H9 (cell line): ENCODE measurements around the gene WDR64. TPM values are rescaled to one million over a fixed set of nuclear protein-coding genes. Genes with fewer than 3 reads are reported as not detected.

ENCODE experiments used
- DNase-seq: peaks from one replicate; pipeline ENCODE4 v3.0.0-alpha.2; 2017
- H2AFZ ChIP-seq: one replicate; pipeline ENCODE4 v1.6.1; 2013; ENCODE audit warnings: mild to moderate bottlenecking, low read length, control low read depth, moderate library complexity
- H2AK5ac ChIP-seq: 2 replicates; pipeline ENCODE4 v1.6.1; 2013; ENCODE audit warnings: low read length, control low read depth, mixed read lengths; ENCODE audit not compliant: insufficient read length
- H2BK120ac ChIP-seq: one replicate; pipeline ENCODE4 v1.6.1; 2013; ENCODE audit warnings: low read depth, mild to moderate bottlenecking, low read length, control low read depth, inconsistent platforms; ENCODE audit not compliant: poor library complexity, severe bottlenecking
- H2BK12ac ChIP-seq: 2 replicates; pipeline ENCODE4 v1.6.1; 2013; ENCODE audit warnings: low read length, control low read depth, mixed read lengths, low read depth; ENCODE audit not compliant: insufficient read length
- H2BK15ac ChIP-seq: 2 replicates; pipeline ENCODE4 v1.6.1; 2013; ENCODE audit warnings: low read depth, low read length, control low read depth
- H2BK20ac ChIP-seq: one replicate; pipeline ENCODE4 v1.6.1; 2013; ENCODE audit warnings: low read depth, mild to moderate bottlenecking, low read length, control low read depth, inconsistent platforms; ENCODE audit not compliant: poor library complexity, severe bottlenecking
- H2BK5ac ChIP-seq: 2 replicates; pipeline ENCODE4 v1.6.1; 2013; ENCODE audit warnings: low read length, control low read depth, mixed read lengths; ENCODE audit not compliant: insufficient read length
- H3K14ac ChIP-seq: 2 replicates; pipeline ENCODE4 v1.6.1; 2013; ENCODE audit warnings: low read length, control low read depth; ENCODE audit not compliant: insufficient read depth
- H3K18ac ChIP-seq: 2 replicates; pipeline ENCODE4 v1.6.1; 2013; ENCODE audit warnings: low read depth, mild to moderate bottlenecking, mixed read lengths, low read length, control low read depth; ENCODE audit not compliant: insufficient read length
- H3K23ac ChIP-seq: 2 replicates; pipeline ENCODE4 v1.6.1; 2013; ENCODE audit warnings: low read length, control low read depth, mixed read lengths, low read depth; ENCODE audit not compliant: insufficient read length
- H3K23me2 ChIP-seq: 2 replicates; pipeline ENCODE4 v1.6.1; 2013; ENCODE audit warnings: low read depth, mild to moderate bottlenecking, mixed read lengths, low read length, control low read depth; ENCODE audit not compliant: insufficient read length, poor library complexity, severe bottlenecking
- H3K27ac ChIP-seq: 2 replicates; pipeline ENCODE4 v1.5.1; 2013; ENCODE audit warnings: low read length, control low read depth, mixed read lengths, low read depth; ENCODE audit not compliant: insufficient read length
- H3K27me3 ChIP-seq: 2 replicates; pipeline ENCODE4 v1.6.1; 2013; ENCODE audit warnings: low read length, control low read depth, inconsistent platforms; ENCODE audit not compliant: insufficient read depth
- H3K4ac ChIP-seq: 2 replicates; pipeline ENCODE4 v1.6.1; 2013; ENCODE audit warnings: low read depth, mild to moderate bottlenecking, control low read depth, inconsistent platforms, low read length, moderate library complexity
- H3K4me1 ChIP-seq: 2 replicates; pipeline ENCODE4 v1.6.1; 2013; ENCODE audit warnings: low read length, control low read depth, inconsistent platforms; ENCODE audit not compliant: insufficient read depth
- H3K4me2 ChIP-seq: 2 replicates; pipeline ENCODE4 v1.6.1; 2013; ENCODE audit warnings: low read length, control low read depth, mixed read lengths; ENCODE audit not compliant: insufficient read length, insufficient read depth
- H3K56ac ChIP-seq: 2 replicates; pipeline ENCODE4 v1.6.1; 2013; ENCODE audit warnings: low read depth, mild to moderate bottlenecking, mixed read lengths, low read length, control low read depth; ENCODE audit not compliant: insufficient read length
- H3K79me1 ChIP-seq: 2 replicates; pipeline ENCODE4 v1.6.1; 2013; ENCODE audit warnings: low read depth, mild to moderate bottlenecking, moderate library complexity, low read length, control low read depth, inconsistent platforms; ENCODE audit not compliant: insufficient read depth, poor library complexity, severe bottlenecking
- H3K79me2 ChIP-seq: 2 replicates; pipeline ENCODE4 v1.6.1; 2013; ENCODE audit warnings: low read length, control low read depth, inconsistent platforms; ENCODE audit not compliant: insufficient read depth
- H3K9ac ChIP-seq: 2 replicates; pipeline ENCODE4 v1.6.1; 2013; ENCODE audit warnings: low read length, control low read depth, mixed read lengths; ENCODE audit not compliant: insufficient read length; ENCODE audit errors: extremely low read depth
- H3K9me3 ChIP-seq: one replicate; pipeline ENCODE4 v1.6.1; 2013; ENCODE audit warnings: low read depth, low read length, inconsistent platforms; ENCODE audit not compliant: control insufficient read depth
- H3T11ph ChIP-seq: one replicate; pipeline ENCODE4 v1.6.1; 2013; ENCODE audit warnings: mild to moderate bottlenecking, low read length, control low read depth, inconsistent platforms
- H4K20me1 ChIP-seq: one replicate; pipeline ENCODE4 v1.6.1; 2013; ENCODE audit not compliant: control insufficient read depth, insufficient read length, insufficient read depth
- H4K5ac ChIP-seq: 2 replicates; pipeline ENCODE4 v1.6.1; 2013; ENCODE audit warnings: low read depth, mild to moderate bottlenecking, mixed read lengths, low read length, control low read depth; ENCODE audit not compliant: insufficient read length
- H4K8ac ChIP-seq: replicated peaks from 2 replicates; pipeline ENCODE4 v1.6.1; 2013; ENCODE audit warnings: low read length, control low read depth, mixed read lengths, low read depth; ENCODE audit not compliant: insufficient read length
- H4K91ac ChIP-seq: 2 replicates; pipeline ENCODE4 v1.6.1; 2013; ENCODE audit warnings: low read depth, mild to moderate bottlenecking, moderate library complexity, mixed read lengths, low read length, control low read depth; ENCODE audit not compliant: insufficient read length
- H3K27ac Mint-ChIP-seq, 3 experiments: 2 replicates in 2 of 3; 3 replicates in 1 of 3; pipeline ENCODE4 v1.8.0; 2020 to 2021; ENCODE audit warnings: mixed read lengths in 3 of 3, mild to moderate bottlenecking in 1 of 3, moderate library complexity in 1 of 3
- H3K27me3 Mint-ChIP-seq: 2 replicates; pipeline ENCODE4 v1.8.0; 2021; ENCODE audit warnings: low read depth, mild to moderate bottlenecking, moderate library complexity, mixed read lengths
- H3K36me3 Mint-ChIP-seq, 3 experiments: 2 replicates in 2 of 3; 3 replicates in 1 of 3; pipeline ENCODE4 v1.8.0; 2020 to 2021; ENCODE audit warnings: low read depth in 3 of 3, mixed read lengths in 3 of 3; ENCODE audit not compliant: insufficient read depth in 1 of 3
- H3K4me1 Mint-ChIP-seq, 2 experiments: 2 replicates each; pipeline ENCODE4 v1.8.0; 2020; ENCODE audit warnings: mixed read lengths in 2 of 2
- H3K4me3 Mint-ChIP-seq, 2 experiments: 2 replicates in 1 of 2; 3 replicates in 1 of 2; pipeline ENCODE4 v1.8.0; 2020 to 2021; ENCODE audit warnings: mild to moderate bottlenecking in 2 of 2, mixed read lengths in 2 of 2, moderate library complexity in 1 of 2
- H3K9me3 Mint-ChIP-seq, 2 experiments: 2 replicates in 1 of 2; 3 replicates in 1 of 2; pipeline ENCODE4 v1.8.0; 2020; ENCODE audit warnings: mild to moderate bottlenecking in 2 of 2, mixed read lengths in 2 of 2, moderate library complexity in 1 of 2
- WGBS: extraction: QIAGEN DNeasy Blood & Tissue Kit; methylation state at CpG from one replicate; pipeline ENCODE4 v1.1.7; 2013; ENCODE audit warnings: missing lambda C conversion rate, low lambda C conversion rate, mixed read lengths; ENCODE audit not compliant: insufficient read length; ENCODE audit errors: extremely low coverage; 5-methylcytosine and 5-hydroxymethylcytosine counted together
- total RNA-seq: library from RNA; stranded (reverse); gene quantifications from 2 replicates; pipeline ENCODE4 v1.2.1, GENCODE V29; 2021
- TF ChIP-seq, protein P1 (sequence below): fragments of 200-600 bp; sonication (generic); conservative IDR thresholded peaks from 3 replicates; pipeline ENCODE4 v1.8.0; 2021; ENCODE audit warnings: antibody characterized with exemption, mild to moderate bottlenecking

WDR64 gene
- total RNA-seq, 1 experiment from 2014 or later, result not detected

DNA sequence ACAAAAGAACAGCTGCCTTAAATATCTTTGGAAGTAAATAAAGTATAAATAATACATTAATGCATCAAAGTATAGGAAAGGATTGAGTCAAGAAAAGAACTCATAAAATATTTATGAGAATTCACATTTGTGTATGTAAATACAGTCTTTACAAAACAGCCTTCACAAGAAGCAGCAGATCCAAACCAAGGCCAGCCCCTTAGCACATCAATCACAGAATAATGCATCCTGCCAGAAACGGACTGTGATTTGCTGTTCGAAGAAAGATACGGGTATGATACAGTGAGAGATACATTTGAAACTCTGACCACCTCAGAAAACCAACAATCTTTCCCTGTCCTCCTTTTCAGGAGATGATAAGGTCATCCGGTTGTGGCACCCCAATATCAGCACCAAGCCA, 70.9 kb downstream of the WDR64 start:
- Mint-ChIP-seq H3K4me1 (no peaks in the 10 kb centered on the region), H3K9me3 (no peaks in the 10 kb centered on the region; a peak in 1 of 5 replicates), H3K4me3 (no peak overlapping the region), H3K36me3 (no peaks in the 10 kb centered on the region), H3K27ac (no peak overlapping the region), H3K27me3 (no peaks in the 10 kb centered on the region; the same call in 1 of the 2 replicates)
- H3K27me3 ChIP-seq, result no peaks in the 10 kb centered on the region
- no peaks in the 10 kb centered on the region for H3K23me2 ChIP-seq
- H2BK5ac ChIP-seq, result no peak overlapping the region
- no peak overlapping the region for H4K91ac ChIP-seq
- no peak overlapping the region for H2BK20ac ChIP-seq
- no peak overlapping the region for H2BK15ac ChIP-seq
- no peaks in the 10 kb centered on the region for H3K79me1 ChIP-seq
- no peak overlapping the region for H4K8ac ChIP-seq
- no peak overlapping the region for H2BK120ac ChIP-seq
- no CpG with 5 or more reads among the region's 4 CpGs for WGBS
- no peak overlapping the region for H2BK12ac ChIP-seq
- H3K9ac ChIP-seq, result no peak overlapping the region
- H3K14ac ChIP-seq, result no peak overlapping the region
- TF ChIP-seq, protein P1, sequence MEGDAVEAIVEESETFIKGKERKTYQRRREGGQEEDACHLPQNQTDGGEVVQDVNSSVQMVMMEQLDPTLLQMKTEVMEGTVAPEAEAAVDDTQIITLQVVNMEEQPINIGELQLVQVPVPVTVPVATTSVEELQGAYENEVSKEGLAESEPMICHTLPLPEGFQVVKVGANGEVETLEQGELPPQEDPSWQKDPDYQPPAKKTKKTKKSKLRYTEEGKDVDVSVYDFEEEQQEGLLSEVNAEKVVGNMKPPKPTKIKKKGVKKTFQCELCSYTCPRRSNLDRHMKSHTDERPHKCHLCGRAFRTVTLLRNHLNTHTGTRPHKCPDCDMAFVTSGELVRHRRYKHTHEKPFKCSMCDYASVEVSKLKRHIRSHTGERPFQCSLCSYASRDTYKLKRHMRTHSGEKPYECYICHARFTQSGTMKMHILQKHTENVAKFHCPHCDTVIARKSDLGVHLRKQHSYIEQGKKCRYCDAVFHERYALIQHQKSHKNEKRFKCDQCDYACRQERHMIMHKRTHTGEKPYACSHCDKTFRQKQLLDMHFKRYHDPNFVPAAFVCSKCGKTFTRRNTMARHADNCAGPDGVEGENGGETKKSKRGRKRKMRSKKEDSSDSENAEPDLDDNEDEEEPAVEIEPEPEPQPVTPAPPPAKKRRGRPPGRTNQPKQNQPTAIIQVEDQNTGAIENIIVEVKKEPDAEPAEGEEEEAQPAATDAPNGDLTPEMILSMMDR, result no peak
- no peak overlapping the region for H2AK5ac ChIP-seq
- no peaks in the 10 kb centered on the region for H4K20me1 ChIP-seq
- H3K79me2 ChIP-seq, result no peaks in the 10 kb centered on the region
- H3K4me1 ChIP-seq, result no peaks in the 10 kb centered on the region
- H3K18ac ChIP-seq, result no peak overlapping the region
- H3K4me2 ChIP-seq, result no peak overlapping the region
- H3K4ac ChIP-seq, result no peak overlapping the region
- H4K5ac ChIP-seq, result no peak overlapping the region
- no peak overlapping the region for H3K23ac ChIP-seq
- H2AFZ ChIP-seq, result no peak overlapping the region
- H3K56ac ChIP-seq, result no peak overlapping the region
- DNase-seq, result no peak
- H3T11ph ChIP-seq, result no peak overlapping the region
- H3K9me3 ChIP-seq, result no peaks in the 10 kb centered on the region
- no peak overlapping the region for H3K27ac ChIP-seq
